NCI-H128 (cell line): ENCODE data around the gene IGFL1.
"Not testable (repeated sequence)": the region's sequence is repeated elsewhere in the genome, so short reads cannot be mapped to it uniquely, and the experiment has no call there.

Source experiments
- DNase-seq: peaks from one replicate; lab custom pipeline; 2025; ENCODE audit not compliant: unreplicated experiment; lab: John Stamatoyannopoulos, UW

The IGFL1 gene

DNA sequence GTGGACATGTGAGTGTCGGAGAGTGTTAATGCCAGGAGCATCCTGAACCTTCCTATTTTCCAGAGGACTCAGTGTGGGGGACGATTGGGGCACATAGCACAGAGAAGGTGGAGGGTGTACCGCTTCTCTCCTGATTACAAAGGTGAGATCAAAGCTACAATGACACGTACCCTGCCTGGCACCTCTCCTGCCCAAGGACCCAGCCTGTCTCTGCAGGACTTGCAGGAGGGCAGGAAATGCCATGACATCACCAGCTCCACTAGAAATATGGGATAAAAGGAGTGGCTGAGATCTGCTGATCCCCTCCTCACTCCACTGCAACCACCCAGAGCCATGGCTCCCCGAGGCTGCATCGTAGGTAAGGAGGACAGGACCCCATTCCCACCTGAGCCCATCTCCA is at the start of gene IGFL1:
TSS of gene IGFL1 (plus strand) at position 301 of the 400 bp plus-strand sequence. CDS start at position 334, 33 bp downstream.
- DNase-seq = no peak

DNA sequence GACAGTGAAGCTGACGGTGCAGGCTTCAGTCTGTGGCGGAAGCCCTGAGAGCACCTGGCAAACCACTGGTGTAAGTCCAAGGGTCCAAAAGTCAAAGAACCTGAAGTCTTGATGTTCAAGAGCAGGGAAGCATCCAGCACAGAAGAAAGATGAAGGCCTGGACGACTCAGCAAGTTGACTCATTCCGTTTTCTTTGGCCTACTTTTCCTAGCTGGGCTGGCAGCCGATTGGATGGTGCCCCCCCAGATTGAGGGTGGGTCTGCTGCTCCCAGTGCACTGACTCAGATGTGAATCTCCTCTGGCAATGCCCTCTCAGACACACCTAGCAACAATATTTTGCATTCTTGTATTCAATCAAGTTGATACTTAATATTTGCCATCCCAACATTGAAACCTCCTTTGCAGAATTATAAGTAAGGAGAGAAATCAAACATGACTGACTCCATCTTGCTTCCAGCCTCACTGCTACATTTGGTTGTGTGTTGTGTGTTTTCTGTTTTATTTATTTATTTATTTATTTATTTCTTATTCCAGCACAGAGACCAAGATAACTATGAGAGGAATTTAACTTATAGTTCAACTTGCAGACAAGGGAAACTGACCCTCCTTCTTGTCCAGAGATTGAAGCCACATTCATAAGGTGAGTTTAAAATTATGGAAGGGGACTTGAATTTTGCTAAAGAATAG is 48.7 kb upstream of the IGFL1 start:
- DNase-seq = no peak

DNA sequence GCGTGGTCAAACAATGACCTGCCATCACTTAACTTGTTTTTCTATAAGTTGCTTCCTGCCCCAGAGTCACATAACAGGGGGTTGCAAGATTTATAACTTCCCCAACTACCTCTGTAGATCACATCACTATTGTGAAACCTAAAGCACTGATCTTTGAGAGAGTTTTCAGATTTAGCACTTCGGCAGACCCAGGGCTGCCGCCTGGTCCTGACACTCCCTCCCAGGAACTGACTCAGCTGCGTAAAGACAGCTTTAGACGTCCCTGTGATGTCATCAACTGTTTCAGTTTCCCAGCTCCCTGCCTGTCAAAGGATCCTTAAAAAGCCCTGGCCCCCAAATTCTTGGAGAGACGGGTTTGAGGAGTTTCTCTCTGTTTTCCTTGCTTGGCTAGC is 48.2 kb upstream of the IGFL1 start:
- no peak for DNase-seq

DNA sequence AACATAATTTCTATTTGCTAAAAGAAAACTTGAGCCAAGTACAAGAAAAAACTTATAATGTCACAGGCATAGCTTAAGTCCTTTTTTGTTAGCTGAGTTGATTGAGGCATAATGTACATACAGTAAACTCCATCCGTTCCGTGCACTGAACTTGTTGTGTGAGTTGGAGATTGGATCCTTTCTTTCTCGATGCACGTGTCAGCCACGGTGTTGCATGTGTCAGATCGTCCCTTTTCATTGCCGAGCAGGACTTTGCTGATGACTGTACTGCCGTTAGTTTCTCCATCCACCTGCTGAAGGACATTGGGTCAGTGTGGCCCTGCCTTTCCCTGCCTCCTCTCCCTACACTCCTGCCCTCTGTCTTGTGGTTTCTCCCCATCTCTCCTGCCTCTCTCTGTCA is 47.1 kb upstream of the IGFL1 start:
- DNase-seq = no peak

DNA sequence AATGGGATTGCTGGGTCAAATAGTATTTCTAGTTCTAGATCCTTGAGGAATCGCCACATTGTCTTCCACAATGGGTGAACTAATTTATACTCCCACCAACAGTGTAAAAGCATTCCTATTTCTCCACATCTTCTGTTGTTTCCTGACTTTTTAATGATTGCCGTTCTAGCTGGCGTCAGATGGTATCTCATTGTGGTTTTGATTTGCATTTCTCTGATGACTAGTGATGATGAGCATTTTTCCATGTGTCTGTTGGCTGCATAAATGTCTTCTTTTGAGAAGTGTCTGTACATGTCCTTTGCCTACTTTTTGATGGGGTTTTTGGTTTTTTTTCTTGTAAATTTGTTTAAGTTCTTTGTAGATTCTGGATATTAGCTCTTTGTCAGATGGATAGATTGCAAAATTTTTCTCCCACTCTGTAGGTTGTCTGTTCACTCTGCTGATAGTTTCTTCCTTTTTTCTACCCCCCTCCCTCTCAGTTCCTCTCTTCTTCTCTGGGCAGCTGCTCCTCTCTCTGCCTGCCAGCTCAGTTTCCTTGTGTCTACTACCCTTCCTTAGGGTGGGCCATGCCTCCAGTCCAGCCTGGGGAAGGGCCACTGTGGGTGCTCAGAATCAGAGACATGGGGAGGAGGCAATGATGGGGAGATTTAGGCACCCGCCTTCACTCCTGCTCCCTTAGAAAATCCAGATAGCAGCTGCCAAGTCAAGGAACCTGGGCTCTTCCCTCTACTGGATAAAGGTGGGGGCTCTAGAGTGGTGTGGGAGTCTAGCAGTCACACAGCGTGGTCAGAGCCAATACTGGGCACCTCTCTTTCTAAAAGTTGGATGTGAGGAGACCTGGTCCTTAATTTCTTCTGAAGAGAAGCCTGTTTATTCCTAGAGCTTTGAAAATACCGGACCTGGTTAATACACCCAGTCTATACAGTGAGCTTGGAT is 44.5 kb upstream of the IGFL1 start:
- DNase-seq = not testable (repeated sequence)

DNA sequence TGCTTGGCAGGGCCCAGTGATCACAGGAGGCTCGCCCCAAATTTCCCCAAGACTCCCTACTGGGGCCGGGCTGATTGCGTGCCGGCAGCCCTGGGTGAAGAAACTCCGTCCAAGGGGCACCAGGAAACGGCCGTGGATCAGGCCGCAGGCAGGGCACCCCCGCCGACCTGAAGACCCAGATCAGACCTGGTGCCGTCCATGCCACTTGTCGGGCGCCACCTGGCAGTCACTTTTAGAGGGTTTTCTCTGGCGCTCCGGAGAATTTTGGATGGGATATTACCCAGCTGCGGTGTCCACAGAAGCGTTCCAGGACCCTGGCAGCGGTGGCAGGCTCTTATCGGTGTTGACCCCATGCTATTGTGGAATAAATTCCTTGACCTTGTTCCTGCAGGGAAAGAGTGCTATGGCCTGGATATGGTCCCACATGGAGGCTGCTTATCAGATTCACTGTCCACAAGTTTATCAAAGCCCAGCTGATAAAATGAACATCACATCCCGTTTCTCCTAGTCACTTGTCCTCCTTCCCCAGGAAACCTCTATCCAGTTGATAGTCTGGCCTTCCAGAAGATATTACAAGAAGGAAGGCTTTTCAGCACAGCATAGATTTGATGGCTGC is 43.3 kb upstream of the IGFL1 start:
- no peak for DNase-seq

DNA sequence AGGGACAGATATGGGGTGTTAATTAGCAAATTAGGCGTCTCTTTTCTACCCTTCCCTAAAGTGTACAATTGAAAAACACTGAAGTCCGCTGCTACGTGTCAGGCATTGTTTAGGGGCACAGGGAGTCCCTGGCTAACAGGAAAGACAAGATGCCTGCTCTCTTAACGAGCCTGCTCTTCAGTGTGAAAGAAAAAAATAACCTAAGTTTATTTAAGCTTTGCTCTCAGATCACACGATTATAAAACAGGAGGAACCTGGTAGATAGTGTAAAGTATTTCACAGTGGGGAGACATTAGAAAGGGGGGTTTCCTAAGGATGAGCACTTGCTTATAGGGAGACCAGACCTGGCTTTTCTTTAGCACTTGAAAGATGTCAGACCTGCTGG is 42.8 kb upstream of the IGFL1 start:
- DNase-seq = no peak

DNA sequence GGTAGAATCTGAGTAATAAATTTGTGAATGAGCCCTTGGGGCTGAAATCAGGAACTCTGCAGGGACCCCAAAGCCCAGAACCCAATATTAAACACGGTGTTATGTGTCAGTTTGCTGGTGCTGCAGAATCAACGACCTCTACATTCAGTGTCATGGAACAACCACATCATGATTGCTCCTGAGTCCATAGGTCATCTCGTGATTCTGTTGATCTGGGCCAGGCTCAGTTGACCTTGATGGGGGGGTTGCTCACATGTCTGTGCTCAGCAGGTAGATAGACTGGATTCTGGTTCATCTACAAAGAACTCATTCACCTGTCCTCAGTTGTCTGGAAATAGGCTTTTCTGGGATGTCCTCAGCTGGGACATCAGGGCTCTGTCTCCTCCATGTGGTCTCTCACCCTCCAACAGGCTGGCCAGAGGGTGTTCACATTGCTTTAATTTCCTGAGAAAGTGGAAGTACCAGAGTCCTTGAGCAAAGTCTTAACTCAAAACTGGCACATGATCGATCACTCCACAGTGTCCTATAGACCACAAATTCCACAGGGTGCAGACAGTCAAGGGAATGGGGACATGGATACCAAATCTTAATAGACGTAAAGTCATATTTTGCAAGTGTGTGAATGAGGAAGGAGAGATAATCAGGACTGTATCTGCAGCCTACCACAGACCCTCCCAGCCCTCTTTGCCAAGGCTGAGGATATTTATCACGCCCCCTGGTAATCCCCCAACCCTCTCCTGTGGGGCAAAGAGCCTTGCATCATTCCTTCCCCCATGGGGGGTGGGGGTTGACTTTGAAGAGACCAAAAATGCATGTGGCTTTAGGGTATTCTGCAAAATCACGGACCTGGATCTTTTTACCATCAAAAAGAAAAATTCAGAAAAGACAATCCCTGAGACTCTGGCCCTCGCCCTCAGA is 39.3 kb upstream of the IGFL1 start:
- no peak for DNase-seq

DNA sequence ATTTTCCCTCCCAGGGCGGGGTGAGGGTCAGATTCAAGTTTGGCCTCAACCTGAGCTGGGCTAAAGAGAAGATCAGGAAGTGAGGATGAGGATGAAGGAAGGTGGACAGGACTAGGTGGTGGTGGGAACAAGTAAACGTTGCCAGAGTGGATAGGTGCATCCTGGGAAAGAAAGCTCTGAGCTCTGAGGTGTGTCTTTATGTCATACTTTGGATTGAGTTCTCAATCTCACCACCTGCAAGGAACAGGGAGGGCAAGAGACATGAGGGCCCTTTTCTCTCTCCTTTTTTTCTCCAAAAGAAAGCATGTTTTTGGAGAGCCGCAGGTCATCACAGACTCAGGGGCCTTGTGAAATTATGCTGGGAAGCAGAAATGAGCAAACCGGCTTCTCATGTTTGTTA is 38.2 kb upstream of the IGFL1 start:
- DNase-seq = no peak

DNA sequence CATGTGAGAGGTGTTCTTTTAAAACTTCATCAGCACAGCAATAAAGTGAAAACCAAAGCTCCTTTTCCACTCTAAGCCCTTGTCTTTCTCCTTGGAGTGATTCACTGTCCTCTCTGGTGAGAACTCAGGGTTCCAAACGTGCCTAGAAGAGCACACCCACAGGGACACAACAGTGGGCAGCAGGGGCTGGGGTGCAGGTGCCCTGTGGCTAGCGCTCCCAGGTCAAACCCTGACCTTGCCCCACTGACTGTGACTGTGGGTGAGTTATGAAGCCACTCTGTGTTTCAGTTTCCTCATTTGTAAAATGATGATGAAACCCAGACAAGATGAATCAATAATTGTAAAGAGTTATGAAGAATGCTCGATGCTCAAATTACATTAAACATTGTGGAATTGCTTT is 37.6 kb upstream of the IGFL1 start:
- no peak for DNase-seq

DNA sequence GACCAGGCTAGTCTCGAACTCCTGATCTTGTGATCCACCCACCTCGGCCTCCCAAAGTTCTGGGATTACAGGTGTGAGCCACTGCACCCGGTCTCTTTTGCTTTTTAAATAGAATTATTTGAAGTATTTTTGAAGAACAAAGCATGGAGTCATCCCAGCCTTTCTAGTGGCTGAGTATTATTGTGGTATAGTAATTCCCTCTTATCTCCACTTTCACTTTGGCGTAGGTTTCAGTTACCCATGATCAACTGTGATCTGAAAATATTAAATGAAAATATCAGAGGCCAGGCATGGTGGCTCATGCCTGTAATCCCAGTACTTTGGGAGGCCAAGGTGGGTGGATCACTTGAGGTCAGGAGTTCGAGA is 36.9 kb upstream of the IGFL1 start:
- DNase-seq = not testable (repeated sequence)

DNA sequence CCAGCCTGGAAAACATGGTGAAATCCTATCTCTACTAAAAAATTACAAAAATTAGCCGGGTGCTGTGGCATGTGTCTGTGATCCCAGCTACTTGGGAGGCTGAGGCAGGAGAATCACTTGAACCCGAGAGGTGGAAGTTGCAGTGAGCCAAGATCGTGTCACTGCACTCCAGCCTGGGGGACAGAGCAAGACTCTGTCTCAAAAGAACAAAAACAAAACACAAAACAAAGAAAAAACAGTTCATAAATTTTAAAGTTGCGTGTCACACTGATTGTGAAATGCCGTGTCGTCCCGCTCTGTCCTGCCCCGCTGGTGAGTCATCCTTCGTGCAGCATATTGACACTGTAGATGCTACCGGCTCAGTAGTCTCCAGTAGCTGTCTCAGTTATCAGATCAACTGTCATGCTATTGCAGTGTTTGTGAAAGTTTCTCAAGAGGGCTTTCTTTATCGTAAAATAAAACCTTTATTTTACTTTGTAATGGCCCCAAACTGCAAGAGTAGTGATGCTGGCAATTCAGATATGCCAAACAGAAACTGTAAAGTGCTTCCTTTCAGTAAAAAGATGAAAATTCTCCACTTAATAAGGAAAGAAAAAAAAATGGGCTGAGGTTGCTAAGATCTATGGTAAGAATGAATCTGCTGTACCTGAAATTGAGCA is 36.4 kb upstream of the IGFL1 start:
- no peak for DNase-seq

DNA sequence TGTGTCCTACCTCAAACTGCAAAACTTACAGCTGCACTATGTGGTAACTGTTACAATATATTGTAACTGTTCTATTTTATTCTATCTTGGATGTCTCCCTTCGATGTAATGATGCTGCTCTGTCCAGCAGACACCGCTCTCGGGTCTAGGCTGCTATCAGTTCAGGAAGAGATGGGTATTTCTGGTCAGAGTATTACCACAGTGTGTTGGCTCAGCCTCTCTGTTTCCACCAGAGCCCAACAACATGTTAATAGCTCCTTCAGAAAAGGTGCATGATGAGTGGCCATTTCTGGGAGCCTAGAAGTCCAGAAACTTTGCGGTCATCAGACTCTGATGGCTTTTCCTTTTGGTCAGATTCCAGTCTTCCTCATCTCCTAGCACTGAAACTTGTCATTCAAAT is 35.9 kb upstream of the IGFL1 start:
- DNase-seq = no peak

DNA sequence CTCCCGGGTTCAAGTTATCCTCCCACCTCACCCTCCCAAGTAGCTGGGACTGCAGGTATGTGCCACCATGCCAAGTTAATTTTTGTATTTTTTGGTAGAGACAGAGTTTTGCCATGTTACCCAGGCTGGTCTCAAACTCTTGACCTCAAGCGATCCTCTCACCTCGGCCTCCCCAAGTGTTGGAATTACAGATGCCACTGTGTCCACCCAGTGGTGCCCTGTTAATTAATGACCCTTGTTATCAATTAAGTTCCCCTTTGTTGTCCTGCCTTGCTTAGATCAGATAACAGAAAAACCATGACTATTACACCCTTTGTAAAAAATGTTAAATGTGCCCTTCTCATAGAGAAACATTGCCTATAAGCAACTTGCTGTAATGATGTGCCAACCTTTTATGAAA is 34.4 kb upstream of the IGFL1 start:
- DNase-seq = no peak

DNA sequence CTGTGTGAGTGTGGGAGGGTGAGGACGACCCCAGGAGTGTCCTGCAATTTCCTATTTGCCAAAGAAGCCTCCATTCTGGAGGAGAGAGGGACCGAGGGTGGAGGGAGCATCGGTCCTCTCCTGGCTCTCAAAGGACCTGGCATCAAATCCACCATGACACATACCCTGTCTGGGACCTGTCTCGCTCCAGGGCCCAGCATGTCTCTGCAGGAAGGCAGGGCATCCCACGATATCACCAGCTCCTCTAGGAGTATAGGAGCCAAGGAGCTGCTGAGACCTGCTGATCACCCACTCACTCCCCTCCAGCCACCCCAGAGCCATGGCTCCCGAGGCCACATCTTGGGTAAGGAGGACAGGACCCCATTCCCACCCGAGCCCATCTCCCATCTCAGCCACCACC is 33.6 kb upstream of the IGFL1 start:
- not testable (repeated sequence) for DNase-seq

DNA sequence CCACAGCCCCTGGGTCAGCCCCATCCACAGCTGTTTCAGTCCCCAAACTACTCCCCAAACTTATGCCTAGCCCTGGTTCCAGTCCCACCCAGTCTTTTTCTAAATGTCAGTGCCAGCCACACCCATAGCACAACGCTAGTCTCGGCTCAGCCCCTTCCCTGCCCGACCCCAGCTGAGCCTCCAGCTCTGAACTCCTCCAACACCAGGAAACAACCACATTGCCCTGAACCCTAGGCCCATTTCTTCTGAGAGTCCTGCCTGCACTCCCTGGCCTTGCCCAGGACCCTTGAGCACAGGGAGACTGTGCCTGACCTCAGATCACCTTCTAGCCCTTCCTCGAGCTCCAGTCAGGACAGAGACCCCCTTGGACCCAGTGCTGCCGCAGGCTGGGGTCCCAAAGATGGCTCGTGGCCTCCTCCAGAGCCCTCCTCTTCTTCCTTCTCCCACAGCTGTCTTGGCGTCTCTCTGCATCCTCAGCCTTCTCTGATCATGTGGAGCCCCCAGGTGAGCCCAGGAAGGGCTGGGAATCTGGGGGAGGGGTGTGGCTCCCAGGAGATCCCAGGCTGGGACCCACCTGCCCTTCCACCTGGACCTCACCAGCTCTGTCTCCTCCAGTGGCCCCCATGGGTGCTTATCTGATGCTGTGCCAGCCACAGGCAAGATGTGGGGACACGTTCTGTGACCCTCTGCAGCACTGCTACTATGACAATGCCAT is 33.0 kb upstream of the IGFL1 start:
- DNase-seq = no peak

DNA sequence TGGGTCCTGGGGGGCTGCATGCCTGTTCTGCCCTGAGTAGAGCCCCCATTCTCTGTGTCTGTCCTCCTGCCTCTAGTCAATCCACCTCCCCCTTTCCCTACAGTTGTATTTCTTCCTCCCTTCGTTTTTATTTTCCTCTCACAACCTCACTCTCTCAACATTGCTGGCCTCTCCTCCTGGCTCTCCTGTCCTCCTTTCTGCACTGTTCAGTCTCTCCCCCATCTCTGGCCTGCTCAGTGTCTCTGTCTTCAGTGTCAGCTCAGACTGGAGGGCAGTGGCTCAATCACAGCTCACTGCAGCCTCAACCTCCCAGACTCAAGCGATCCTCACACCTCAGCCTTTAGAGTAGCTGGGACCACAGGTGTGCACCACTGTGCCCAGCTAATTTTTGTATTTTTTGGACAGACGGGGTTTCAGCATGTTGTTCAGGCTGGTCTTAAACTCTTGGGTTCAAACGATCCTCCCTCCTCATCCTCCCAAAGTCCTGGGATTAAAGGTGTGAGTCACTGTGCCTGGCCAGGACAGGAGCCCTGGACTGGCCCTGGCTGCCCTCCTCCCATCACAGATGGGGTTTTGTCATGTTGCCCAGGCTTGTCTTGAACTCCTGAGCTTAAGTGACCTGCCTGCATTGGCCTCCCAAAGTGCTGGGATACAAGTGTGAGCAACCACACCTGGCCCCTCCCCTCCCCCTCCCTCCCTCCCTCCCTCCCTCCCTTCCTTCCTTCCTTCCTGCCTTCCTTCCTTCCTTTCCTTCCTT is 32.0 kb upstream of the IGFL1 start:
- DNase-seq = no peak

DNA sequence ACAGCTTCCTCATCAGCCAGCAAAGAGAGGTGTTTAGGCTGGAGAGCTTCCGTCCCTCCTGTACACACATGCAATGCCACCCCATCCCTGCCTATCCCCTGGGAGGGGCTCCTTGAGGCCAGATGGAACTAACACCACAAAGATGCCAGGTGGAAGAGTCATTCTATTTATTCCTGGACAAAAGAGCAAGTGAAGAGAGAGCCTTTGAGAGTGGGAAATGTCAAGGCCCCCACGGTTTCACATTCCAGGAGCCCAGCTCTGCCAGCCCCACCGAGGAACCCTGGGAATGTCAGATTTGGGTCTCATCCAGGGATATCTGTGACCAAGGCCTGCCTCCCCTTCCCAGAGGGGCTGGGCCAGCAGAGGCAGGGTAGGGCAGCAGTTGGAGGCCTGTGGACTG is 30.8 kb upstream of the IGFL1 start:
- DNase-seq = no peak
